ENCODE data around the gene CDKL2. TPM values are rescaled to one million over a fixed set of nuclear protein-coding genes. Genes with fewer than 3 reads are reported as not detected.
A peak's percentile ranks its signal among the peaks of the same experiment; 100 is the strongest.
"Not testable (repeated sequence)": the region's sequence is repeated elsewhere in the genome, so short reads cannot be mapped to it uniquely, and the experiment has no call there.

Gene CDKL2
- total RNA-seq, 1 donor from 2014 or later, result 0.74 TPM

GRCh38 chr4:75673027-75673958 is 43.0 kb upstream of the CDKL2 start, which contains the start of gene G3BP2:
G3BP2 (minus strand) TSS chr4:75673411; CDS start chr4:75662025, 11,386 bp downstream.
- intact Hi-C loops (cut with DNase I), result loop anchor here (2.0 kb wide), 1 partner anchor 52 kb away; the partner anchor contains the start of gene USO1
- H3K9me3 ChIP-seq, result no peaks in the 10 kb centered on the region

GRCh38 chr4:75672461-75673026 is 42.2 kb upstream of the CDKL2 start:
- H3K27ac ChIP-seq, result peak overlapping the region; percentile 95
- H3K9me3 ChIP-seq, result no peaks in the 10 kb centered on the region
- H3K27me3 ChIP-seq, result no peaks in the 10 kb centered on the region
- peaks cover 56% of the 10 kb centered on the region for H3K4me1 ChIP-seq
- DNase-seq (ENCODE audit: extremely low spot score in 2 of 2), result peak in 1 of 2 donors; percentile 89
- TF ChIP-seq POLR2A (IDR thresholded peaks at IDR 0.05), result no peak
- no peak for TF ChIP-seq POLR2AphosphoS5 (IDR thresholded peaks at IDR 0.05; ENCODE audit: insufficient read depth in 1 of 2, low read depth in 1 of 2)
- TF ChIP-seq, protein P1, sequence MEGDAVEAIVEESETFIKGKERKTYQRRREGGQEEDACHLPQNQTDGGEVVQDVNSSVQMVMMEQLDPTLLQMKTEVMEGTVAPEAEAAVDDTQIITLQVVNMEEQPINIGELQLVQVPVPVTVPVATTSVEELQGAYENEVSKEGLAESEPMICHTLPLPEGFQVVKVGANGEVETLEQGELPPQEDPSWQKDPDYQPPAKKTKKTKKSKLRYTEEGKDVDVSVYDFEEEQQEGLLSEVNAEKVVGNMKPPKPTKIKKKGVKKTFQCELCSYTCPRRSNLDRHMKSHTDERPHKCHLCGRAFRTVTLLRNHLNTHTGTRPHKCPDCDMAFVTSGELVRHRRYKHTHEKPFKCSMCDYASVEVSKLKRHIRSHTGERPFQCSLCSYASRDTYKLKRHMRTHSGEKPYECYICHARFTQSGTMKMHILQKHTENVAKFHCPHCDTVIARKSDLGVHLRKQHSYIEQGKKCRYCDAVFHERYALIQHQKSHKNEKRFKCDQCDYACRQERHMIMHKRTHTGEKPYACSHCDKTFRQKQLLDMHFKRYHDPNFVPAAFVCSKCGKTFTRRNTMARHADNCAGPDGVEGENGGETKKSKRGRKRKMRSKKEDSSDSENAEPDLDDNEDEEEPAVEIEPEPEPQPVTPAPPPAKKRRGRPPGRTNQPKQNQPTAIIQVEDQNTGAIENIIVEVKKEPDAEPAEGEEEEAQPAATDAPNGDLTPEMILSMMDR (IDR thresholded peaks at IDR 0.05), result no peak
- intact Hi-C loops (cut with DNase I), result loop anchor here (2.0 kb wide), 1 partner anchor 52 kb away; the partner anchor contains the start of gene USO1
- no peaks in the 10 kb centered on the region for H3K36me3 ChIP-seq
- H3K4me3 ChIP-seq, result peak overlapping the region; percentile 62 to 96

More at GRCh38 chr4:75673027-75673958, 43.0 kb upstream of the CDKL2 start, which contains the start of gene G3BP2:
- H3K36me3 ChIP-seq, result no peaks in the 10 kb centered on the region
- peaks cover 48% of the 10 kb centered on the region for H3K4me1 ChIP-seq
- DNase-seq (ENCODE audit: extremely low spot score in 2 of 2), result peak; percentile 99
- peak within 1 kb of the TSS; percentile 62 to 96 for H3K4me3 ChIP-seq
- H3K27ac ChIP-seq, result peak within 1 kb of the TSS; percentile 95
- TF ChIP-seq POLR2A (IDR thresholded peaks at IDR 0.05) (peak; percentile 83 to 87), POLR2AphosphoS5 (IDR thresholded peaks at IDR 0.05; ENCODE audit: insufficient read depth in 1 of 2, low read depth in 1 of 2) (peak; percentile 97 to 98)
- TF ChIP-seq, protein P1 (IDR thresholded peaks at IDR 0.05), result no peak
- H3K27me3 ChIP-seq, result no peaks in the 10 kb centered on the region

DNA sequence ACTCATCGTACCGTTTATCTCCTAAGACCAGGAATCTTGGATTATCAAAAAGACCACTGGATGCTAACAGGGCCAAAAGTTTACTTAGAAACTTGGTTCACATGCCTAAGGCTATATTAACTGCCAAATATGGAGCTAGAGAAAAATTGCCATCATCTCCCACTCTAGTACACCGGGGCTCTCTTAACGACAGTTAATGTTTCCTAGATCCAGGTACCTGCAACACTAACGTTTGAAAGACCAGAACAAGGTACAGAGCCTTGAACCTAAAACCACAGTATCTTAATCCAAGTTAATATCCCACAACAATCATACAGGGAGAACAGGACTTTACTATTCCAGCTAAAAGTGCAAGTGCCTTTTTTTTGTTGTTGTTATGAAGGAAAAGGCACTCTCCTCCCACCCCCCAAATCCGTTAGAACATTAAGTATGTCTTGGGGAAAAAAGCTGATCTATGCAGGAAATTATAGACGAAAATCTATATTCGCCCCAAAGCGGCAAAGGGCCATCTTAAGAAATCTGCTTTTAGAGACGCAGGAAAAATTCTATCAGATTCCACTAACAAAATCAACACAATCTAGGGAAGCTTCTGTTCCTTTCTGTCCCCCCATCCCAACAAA is 41.6 kb upstream of the CDKL2 start:
- H3K4me3 ChIP-seq, result peak overlapping the region; percentile 62 to 96
- H3K4me1 ChIP-seq, result peaks cover 62% of the 10 kb centered on the region
- H3K9me3 ChIP-seq, result no peaks in the 10 kb centered on the region
- no peaks in the 10 kb centered on the region for H3K36me3 ChIP-seq
- no peaks in the 10 kb centered on the region for H3K27me3 ChIP-seq
- no peak for DNase-seq (ENCODE audit: extremely low spot score in 2 of 2)
- TF ChIP-seq POLR2A (IDR thresholded peaks at IDR 0.05) (no peak), POLR2AphosphoS5 (IDR thresholded peaks at IDR 0.05; ENCODE audit: insufficient read depth in 1 of 2, low read depth in 1 of 2) (no peak)
- intact Hi-C loops (cut with DNase I), result loop anchor here (2.0 kb wide), 1 partner anchor 53 kb away; the partner anchor contains the start of gene USO1
- peak overlapping the region; percentile 95 for H3K27ac ChIP-seq

DNA sequence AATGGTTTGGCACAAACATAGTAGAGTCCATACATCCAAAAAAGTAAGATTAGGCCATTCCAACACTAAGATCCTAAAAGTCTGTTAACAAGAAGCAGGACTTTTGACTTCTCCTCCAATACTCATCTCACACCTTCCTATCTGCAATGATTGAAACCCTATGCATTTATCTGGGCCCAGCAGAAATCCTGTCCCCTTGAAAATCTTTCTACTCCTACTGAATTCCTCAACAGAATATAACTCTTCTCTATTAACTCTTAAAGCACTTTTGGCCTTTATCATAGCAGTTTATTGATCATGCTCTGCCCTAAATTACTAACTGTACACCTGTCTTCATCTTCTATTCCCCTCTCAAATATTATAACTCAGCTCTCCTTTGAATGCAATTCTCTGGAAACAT is 38.3 kb upstream of the CDKL2 start:
- no peaks in the 10 kb centered on the region for H3K27me3 ChIP-seq
- no peak for DNase-seq (ENCODE audit: extremely low spot score in 2 of 2)
- no peaks in the 10 kb centered on the region for H3K36me3 ChIP-seq
- no peaks in the 10 kb centered on the region for H3K9me3 ChIP-seq
- H3K27ac ChIP-seq, result no peak overlapping the region
- H3K4me1 ChIP-seq, result peaks cover 65% of the 10 kb centered on the region
- H3K4me3 ChIP-seq, result no peak overlapping the region
- intact Hi-C loops (cut with DNase I), result no loop called here
- TF ChIP-seq POLR2A (IDR thresholded peaks at IDR 0.05) (no peak), POLR2AphosphoS5 (IDR thresholded peaks at IDR 0.05; ENCODE audit: insufficient read depth in 1 of 2, low read depth in 1 of 2) (no peak)
- TF ChIP-seq, protein P1 (IDR thresholded peaks at IDR 0.05), result no peak

- DNase-seq (ENCODE audit: extremely low spot score in 2 of 2); H3K27me3 ChIP-seq; intact Hi-C loops (cut with DNase I); H3K9me3 ChIP-seq; H3K27ac ChIP-seq; H3K4me3 ChIP-seq; H3K36me3 ChIP-seq: not testable (repeated sequence)
- H3K4me1 ChIP-seq, result peaks cover 65% of the 10 kb centered on the region
These were observed 37.3 kb upstream of the CDKL2 start for GRCh38 chr4:75667636-75668035.

Measured in vagina (tissue), 2 donors.